Caco-2 (cell line): ENCODE data around the gene EML5. TPM values are rescaled to one million over a fixed set of nuclear protein-coding genes. Genes with fewer than 3 reads are reported as not detected.

Source experiments
- BruUV-seq: library from RNA; stranded (reverse); fragments of 400-500 nt; replicated peaks from 2 replicates; lab custom pipeline; 2021; lab: Mats Ljungman, UMichigan
- CTCF ChIA-PET: fragments of 300-600 bp; sonication (Branson Sonifier 250); formaldehyde crosslinking; loops from one replicate; lab custom pipeline; 2022; ENCODE audit warnings: antibody characterized with exemption; lab: Charles Lee
- POLR2A ChIA-PET: fragments of 300-600 bp; sonication (Branson Sonifier 250); formaldehyde crosslinking; loops from one replicate; lab custom pipeline; 2022; ENCODE audit warnings: antibody characterized with exemption; lab: Charles Lee
- DNase-seq, 2 experiments: peaks; one replicate each; pipeline versions ENCODE4 v3.0.0 to v3.0.0-alpha.2; 2020 to 2022
- H3K27me3 ChIP-seq: replicated peaks from 2 replicates; pipeline ENCODE4 v1.6.0; 2011; ENCODE audit warnings: low read length; ENCODE audit not compliant: control insufficient read depth, insufficient read depth
- H3K36me3 ChIP-seq: 2 replicates; pipeline ENCODE4 v1.5.1; 2011; ENCODE audit warnings: low read length; ENCODE audit not compliant: control insufficient read depth, insufficient read depth
- H3K4me1 ChIP-seq: fragments of 250-450 bp; sonication (Bioruptor Pico); 2 replicates; pipeline ENCODE4 v1.5.1; 2020; ENCODE audit warnings: mild to moderate bottlenecking
- H3K4me3 ChIP-seq: 2 replicates; pipeline ENCODE4 v1.5.1; 2011; ENCODE audit warnings: low read depth, mild to moderate bottlenecking, control low read depth, low read length
- H3K9me3 ChIP-seq: fragments of 250-450 bp; sonication (Bioruptor Pico); 2 replicates; pipeline ENCODE4 v1.5.1; 2020; ENCODE audit warnings: mild to moderate bottlenecking, moderate library complexity
- H3K27ac Mint-ChIP-seq: one replicate; pipeline ENCODE4 v1.8.0; 2022; ENCODE audit warnings: mixed read lengths; ENCODE audit not compliant: unreplicated experiment
- H3K27me3 Mint-ChIP-seq: one replicate; pipeline ENCODE4 v1.8.0; 2022; ENCODE audit warnings: mixed read lengths; ENCODE audit not compliant: insufficient read depth, unreplicated experiment
- H3K36me3 Mint-ChIP-seq: one replicate; pipeline ENCODE4 v1.8.0; 2022; ENCODE audit warnings: mild to moderate bottlenecking, mixed read lengths; ENCODE audit not compliant: insufficient read depth, unreplicated experiment
- H3K4me1 Mint-ChIP-seq: one replicate; pipeline ENCODE4 v1.8.0; 2022; ENCODE audit warnings: low read depth, mixed read lengths; ENCODE audit not compliant: unreplicated experiment
- H3K4me3 Mint-ChIP-seq: one replicate; pipeline ENCODE4 v1.8.0; 2022; ENCODE audit warnings: mild to moderate bottlenecking, moderate library complexity, mixed read lengths; ENCODE audit not compliant: unreplicated experiment
- H3K9me3 Mint-ChIP-seq: one replicate; pipeline ENCODE4 v1.8.0; 2022; ENCODE audit warnings: mixed read lengths; ENCODE audit not compliant: unreplicated experiment
- intact Hi-C: fragments of 100-400 bp; cut with micrococcal nuclease; formaldehyde crosslinking; loops from one replicate; pipeline ENCODE4 v1.10.0; 2022; ENCODE audit not compliant: unreplicated experiment
- total RNA-seq: library from RNA; stranded (reverse); gene quantifications from 2 replicates; pipeline ENCODE4 v1.2.3, GENCODE V29; 2022
- TF ChIP-seq, protein P1 (sequence below), 2 experiments: fragments of 200-600 bp in 1 of 2; IDR thresholded peaks; 1 replicate in 1 of 2; 2 replicates in 1 of 2; pipeline versions ENCODE4 v1.5.1 to v1.8.0; 2011 to 2022; ENCODE audit warnings: antibody characterized with exemption in 1 of 2, control low read depth in 1 of 2, inconsistent platforms in 1 of 2, low read depth in 1 of 2, low read length in 1 of 2, mild to moderate bottlenecking in 1 of 2, moderate library complexity in 1 of 2; ENCODE audit not compliant: insufficient read depth in 1 of 2, severe bottlenecking in 1 of 2, unreplicated experiment in 1 of 2

Gene EML5
- total RNA-seq, 1 experiment from 2014 or later = 0.11 TPM

DNA sequence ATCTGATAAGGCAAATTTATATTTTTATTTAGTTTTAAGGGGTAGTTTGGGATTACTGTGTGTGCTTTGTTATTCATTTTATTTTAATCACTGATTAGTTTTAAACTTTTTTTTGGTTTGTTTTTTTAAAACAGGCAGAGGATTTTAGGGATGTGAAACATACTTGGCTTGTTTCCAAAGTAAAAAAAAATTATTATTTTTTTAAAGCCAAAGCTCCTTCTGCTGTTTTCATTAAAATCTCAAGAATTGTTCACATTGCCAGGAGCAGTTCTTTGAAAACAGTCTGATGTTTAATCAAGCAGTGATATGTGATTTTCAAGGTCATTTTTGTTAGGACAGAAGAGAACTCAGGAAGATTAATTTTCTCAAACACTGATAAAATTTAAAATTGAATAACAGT lies 42.9 kb upstream of the EML5 start:
- H3K27ac Mint-ChIP-seq = no peak overlapping the region
- H3K36me3 Mint-ChIP-seq = no peaks in the 10 kb centered on the region
- POLR2A ChIA-PET = no interaction called here
- CTCF ChIA-PET = interaction anchor here (0.6 kb wide), 1 partner anchor 868 kb away, joined by 3 read pairs; no protein-coding TSS in a partner anchor
- DNase-seq = no peak
- intact Hi-C loops = no loop called here
- H3K4me3 Mint-ChIP-seq = no peak overlapping the region
- Histone ChIP-seq H3K4me3 (no peak overlapping the region), H3K27me3 (no peaks in the 10 kb centered on the region), H3K36me3 (no peaks in the 10 kb centered on the region), H3K9me3 (no peaks in the 10 kb centered on the region), H3K4me1 (no peaks in the 10 kb centered on the region)
- no peaks in the 10 kb centered on the region for H3K4me1 Mint-ChIP-seq
- no TSS peak for BruUV-seq
- H3K9me3 Mint-ChIP-seq = no peaks in the 10 kb centered on the region
- H3K27me3 Mint-ChIP-seq = no peaks in the 10 kb centered on the region
- TF ChIP-seq, protein P1, sequence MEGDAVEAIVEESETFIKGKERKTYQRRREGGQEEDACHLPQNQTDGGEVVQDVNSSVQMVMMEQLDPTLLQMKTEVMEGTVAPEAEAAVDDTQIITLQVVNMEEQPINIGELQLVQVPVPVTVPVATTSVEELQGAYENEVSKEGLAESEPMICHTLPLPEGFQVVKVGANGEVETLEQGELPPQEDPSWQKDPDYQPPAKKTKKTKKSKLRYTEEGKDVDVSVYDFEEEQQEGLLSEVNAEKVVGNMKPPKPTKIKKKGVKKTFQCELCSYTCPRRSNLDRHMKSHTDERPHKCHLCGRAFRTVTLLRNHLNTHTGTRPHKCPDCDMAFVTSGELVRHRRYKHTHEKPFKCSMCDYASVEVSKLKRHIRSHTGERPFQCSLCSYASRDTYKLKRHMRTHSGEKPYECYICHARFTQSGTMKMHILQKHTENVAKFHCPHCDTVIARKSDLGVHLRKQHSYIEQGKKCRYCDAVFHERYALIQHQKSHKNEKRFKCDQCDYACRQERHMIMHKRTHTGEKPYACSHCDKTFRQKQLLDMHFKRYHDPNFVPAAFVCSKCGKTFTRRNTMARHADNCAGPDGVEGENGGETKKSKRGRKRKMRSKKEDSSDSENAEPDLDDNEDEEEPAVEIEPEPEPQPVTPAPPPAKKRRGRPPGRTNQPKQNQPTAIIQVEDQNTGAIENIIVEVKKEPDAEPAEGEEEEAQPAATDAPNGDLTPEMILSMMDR (IDR thresholded peaks at IDR 0.05; ENCODE audit: insufficient read depth in 1 of 2, low read depth in 1 of 2, low read length in 1 of 2, severe bottlenecking in 1 of 2, unreplicated experiment in 1 of 2) = no peak

DNA sequence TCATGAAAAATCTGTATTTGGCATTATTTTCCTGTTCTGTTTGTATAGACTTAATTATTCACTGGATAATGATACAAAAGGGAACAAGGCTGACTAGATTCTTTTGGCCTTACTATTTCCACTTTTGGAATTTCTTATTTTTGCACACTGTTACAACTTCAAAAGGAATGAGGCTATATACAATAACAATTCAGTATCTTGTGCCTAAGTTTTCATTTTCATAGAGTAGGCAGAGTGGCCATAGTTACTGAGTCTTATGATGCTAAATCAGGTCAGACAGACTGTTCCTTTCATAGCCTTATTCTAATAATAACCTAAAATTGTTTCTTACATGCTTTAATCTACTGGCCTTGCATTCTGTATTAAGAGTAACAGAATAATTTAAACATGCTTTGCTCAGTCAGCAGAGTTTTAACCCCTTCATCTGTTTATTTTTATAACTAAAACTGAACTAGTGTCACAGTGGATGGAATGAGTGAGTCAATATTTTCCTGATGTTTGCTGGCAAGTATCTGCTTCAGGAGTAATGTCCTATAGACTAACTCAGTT lies 42.2 kb upstream of the EML5 start:
- POLR2A ChIA-PET = interaction anchor here (1.1 kb wide), 1 partner anchor 11 kb away, joined by 3 read pairs; the partner anchor contains the start of gene TTC8
- Histone ChIP-seq H3K9me3 (no peaks in the 10 kb centered on the region), H3K4me1 (no peaks in the 10 kb centered on the region), H3K4me3 (no peak overlapping the region), H3K36me3 (no peaks in the 10 kb centered on the region), H3K27me3 (no peaks in the 10 kb centered on the region)
- H3K4me1 Mint-ChIP-seq = no peaks in the 10 kb centered on the region
- TF ChIP-seq, protein P1 (IDR thresholded peaks at IDR 0.05; ENCODE audit: insufficient read depth in 1 of 2, low read depth in 1 of 2, low read length in 1 of 2, severe bottlenecking in 1 of 2, unreplicated experiment in 1 of 2) = no peak
- H3K9me3 Mint-ChIP-seq = no peaks in the 10 kb centered on the region
- CTCF ChIA-PET = no interaction called here
- no peak for DNase-seq
- no peaks in the 10 kb centered on the region for H3K36me3 Mint-ChIP-seq
- intact Hi-C loops = no loop called here
- no peak overlapping the region for H3K27ac Mint-ChIP-seq
- BruUV-seq = no TSS peak
- no peaks in the 10 kb centered on the region for H3K27me3 Mint-ChIP-seq
- no peak overlapping the region for H3K4me3 Mint-ChIP-seq

DNA sequence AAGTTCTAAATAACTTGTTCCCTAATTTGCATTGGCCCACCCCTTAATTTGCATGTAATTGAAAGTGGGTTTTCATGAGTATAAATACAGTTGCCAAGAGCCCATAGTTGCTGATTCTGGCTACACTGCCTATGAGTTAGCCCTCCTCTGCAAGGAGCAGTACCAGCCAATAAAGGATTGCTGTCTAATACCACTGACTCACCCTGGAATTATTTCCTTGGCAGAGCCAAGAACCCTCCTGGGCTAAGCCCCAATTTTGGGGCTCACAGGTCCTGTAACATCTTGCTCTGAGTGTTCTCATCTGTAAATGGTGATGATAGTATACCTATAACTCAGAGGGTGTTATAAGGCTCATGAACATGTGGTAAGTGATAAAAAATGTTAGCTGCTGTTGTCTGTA lies 38.5 kb upstream of the EML5 start:
- POLR2A ChIA-PET = no interaction called here
- Histone ChIP-seq H3K36me3 (no peaks in the 10 kb centered on the region), H3K9me3 (no peaks in the 10 kb centered on the region), H3K27me3 (no peaks in the 10 kb centered on the region), H3K4me1 (no peaks in the 10 kb centered on the region), H3K4me3 (no peak overlapping the region)
- CTCF ChIA-PET = no interaction called here
- no peak overlapping the region for H3K4me3 Mint-ChIP-seq
- H3K36me3 Mint-ChIP-seq = no peaks in the 10 kb centered on the region
- no TSS peak for BruUV-seq
- TF ChIP-seq, protein P1 (IDR thresholded peaks at IDR 0.05; ENCODE audit: insufficient read depth in 1 of 2, low read depth in 1 of 2, low read length in 1 of 2, severe bottlenecking in 1 of 2, unreplicated experiment in 1 of 2) = no peak
- H3K4me1 Mint-ChIP-seq = no peaks in the 10 kb centered on the region
- H3K27ac Mint-ChIP-seq = no peak overlapping the region
- no peaks in the 10 kb centered on the region for H3K27me3 Mint-ChIP-seq
- H3K9me3 Mint-ChIP-seq = no peaks in the 10 kb centered on the region
- intact Hi-C loops = no loop called here
- no peak for DNase-seq
